K562 (cell line): ENCODE results near the gene RNF215. TPM values are rescaled to one million over a fixed set of nuclear protein-coding genes. Genes with fewer than 3 reads are reported as not detected.

ENCODE experiments used
- ARID3A ChIP-seq: IDR thresholded peaks from 2 replicates; pipeline ENCODE4 v1.6.1; 2012; ENCODE audit warnings: low read depth, low read length, improper control_type of control experiment, borderline replicate concordance
- CBX3 ChIP-seq, 2 experiments: IDR thresholded peaks; 1 replicate in 1 of 2; 2 replicates in 1 of 2; pipeline ENCODE4 v1.6.1; 2012; ENCODE audit warnings: inconsistent platforms in 2 of 2, low read length in 2 of 2, borderline replicate concordance in 1 of 2, control low read depth in 1 of 2
- CTCFL ChIP-seq: IDR thresholded peaks from 2 replicates; pipeline ENCODE4 v1.6.1; 2011; ENCODE audit warnings: borderline replicate concordance, low read depth, mild to moderate bottlenecking, moderate library complexity, low read length; ENCODE audit not compliant: insufficient read depth, poor library complexity, severe bottlenecking
- FOXJ2 ChIP-seq: fragments of 200-800 bp; sonication (Bioruptor generic); IDR thresholded peaks from 2 replicates; pipeline ENCODE4 v1.6.1; 2016; ENCODE audit warnings: missing genetic modification characterization, missing compliant biosample characterization
- HMGXB4 ChIP-seq: sonication (generic); formaldehyde crosslinking; IDR thresholded peaks from 2 replicates; pipeline ENCODE4 v1.8.1; 2023; ENCODE audit warnings: mild to moderate bottlenecking, missing genetic modification reagents
- HOMEZ ChIP-seq: fragments of 250-450 bp; sonication (Bioruptor Pico); IDR thresholded peaks from 2 replicates; pipeline ENCODE4 v1.4.0; 2020; ENCODE audit warnings: mild to moderate bottlenecking, moderate library complexity
- KDM2B ChIP-seq: fragments of 250-450 bp; sonication (Bioruptor Pico); IDR thresholded peaks from 2 replicates; pipeline ENCODE4 v1.8.0; 2021; ENCODE audit warnings: mild to moderate bottlenecking, moderate library complexity
- MAFK ChIP-seq: IDR thresholded peaks from 2 replicates; pipeline ENCODE4 v1.6.1; 2011; ENCODE audit warnings: low read length, improper control_type of control experiment
- MAZ ChIP-seq, 2 experiments: fragments of 450-650 bp in 1 of 2; sonication (generic) in 1 of 2; formaldehyde crosslinking; IDR thresholded peaks in 1 of 2; conservative IDR thresholded peaks in 1 of 2; 2 replicates each; pipeline versions ENCODE4 v1.4.0 to v1.5.0; 2020; ENCODE audit warnings: mild to moderate bottlenecking in 1 of 2, missing genetic modification reagents in 1 of 2
- MLX ChIP-seq, 2 experiments: fragments of 450-650 bp in 1 of 2; sonication (generic) in 1 of 2; formaldehyde crosslinking; conservative IDR thresholded peaks; 2 replicates each; pipeline versions ENCODE4 v1.4.0 to v1.8.1; 2020 to 2022; ENCODE audit warnings: mild to moderate bottlenecking in 1 of 2, missing genetic modification reagents in 1 of 2
- PURB ChIP-seq: sonication (generic); formaldehyde crosslinking; IDR thresholded peaks from 2 replicates; pipeline ENCODE4 v1.9.0; 2021; ENCODE audit warnings: low read depth, mild to moderate bottlenecking, missing genetic modification reagents
- ZNF23 ChIP-seq: fragments of 250-450 bp; sonication (Bioruptor Pico); IDR thresholded peaks from 2 replicates; pipeline ENCODE4 v1.4.0; 2020; ENCODE audit warnings: mild to moderate bottlenecking
- ZNF274 ChIP-seq: IDR thresholded peaks from 2 replicates; pipeline ENCODE4 v1.6.1; 2011; ENCODE audit warnings: low read depth, mild to moderate bottlenecking, low read length, moderate library complexity, borderline replicate concordance
- polyA plus RNA-seq, 8 experiments: library from polyadenylated mRNA; depleted of rRNA in 4 of 8; stranded (reverse) in 5 of 8; unstranded in 3 of 8; fragments of >200 nt; fragmentation: Nextera tagmentation in 2 of 8; fragmentation: Illumina TruSeq in 1 of 8; extraction: Ambion mirVana in 2 of 8; extraction: Trizol in 1 of 8; gene quantifications; 2 replicates each; pipeline versions ENCODE4 v1.2.1 to v1.2.3, GENCODE V29; 2011 to 2014; ENCODE audit warnings: inconsistent platforms in 1 of 8, missing spikeins in 1 of 8
- total RNA-seq, 7 experiments: library from RNA; depleted of rRNA in 6 of 7; stranded (reverse); fragments of >200 nt in 6 of 7; fragmentation: Illumina TruSeq in 2 of 7; extraction: Trizol in 2 of 7; gene quantifications; 2 replicates each; pipeline versions ENCODE4 v1.2.1 to v1.2.3, GENCODE V29; 2011 to 2021; ENCODE audit warnings: low replicate concordance in 1 of 7

Gene RNF215
- total and polyA plus RNA-seq, 9 of the 15 experiments (the other 6 are each of a cell fraction or from before 2014, with no cell fraction given), result 0.08 to 9.8 (median 2.7) TPM

- TF ChIP-seq ARID3A, result no peak
- peak; percentile 92 for TF ChIP-seq FOXJ2
- no peak for TF ChIP-seq HOMEZ (CRISPR knock-in tag)
- no peak for TF ChIP-seq HMGXB4 (CRISPR knock-in tag)
- TF ChIP-seq ZNF23 (CRISPR knock-in tag), result no peak
- no peak for TF ChIP-seq ZNF274
- no peak for TF ChIP-seq MLX (CRISPR knock-in tag; conservative IDR thresholded peaks at IDR 0.05)
- TF ChIP-seq PURB, result no peak
- no peak for TF ChIP-seq CTCFL
- peak; percentile 94 to 98 for TF ChIP-seq MAZ (CRISPR knock-in tag; conservative IDR thresholded peaks at IDR 0.05 in 1 of 2, IDR thresholded peaks at IDR 0.05 in 1 of 2)
- TF ChIP-seq KDM2B (CRISPR knock-in tag), result no peak
- no peak for TF ChIP-seq MAFK
- peak in 1 of 2 experiments; percentile 24; a peak in 1 of 3 replicates for TF ChIP-seq CBX3 (IDR thresholded peaks at IDR 0.05; ENCODE audit: borderline replicate concordance in 1 of 2, low read length in 2 of 2)
Measured at GRCh38 chr22:30356449-30357235, 30.6 kb downstream of the RNF215 start, which contains the start of the genes CCDC157 and SF3A1 (continued).
